NCI-H1436 (cell line): ENCODE results near the gene DHRS13.

Experiments used
- DNase-seq: peaks from one replicate; lab custom pipeline; 2025; lab: John Stamatoyannopoulos, UW

DHRS13 gene, protein sequence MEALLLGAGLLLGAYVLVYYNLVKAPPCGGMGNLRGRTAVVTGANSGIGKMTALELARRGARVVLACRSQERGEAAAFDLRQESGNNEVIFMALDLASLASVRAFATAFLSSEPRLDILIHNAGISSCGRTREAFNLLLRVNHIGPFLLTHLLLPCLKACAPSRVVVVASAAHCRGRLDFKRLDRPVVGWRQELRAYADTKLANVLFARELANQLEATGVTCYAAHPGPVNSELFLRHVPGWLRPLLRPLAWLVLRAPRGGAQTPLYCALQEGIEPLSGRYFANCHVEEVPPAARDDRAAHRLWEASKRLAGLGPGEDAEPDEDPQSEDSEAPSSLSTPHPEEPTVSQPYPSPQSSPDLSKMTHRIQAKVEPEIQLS

DNA sequence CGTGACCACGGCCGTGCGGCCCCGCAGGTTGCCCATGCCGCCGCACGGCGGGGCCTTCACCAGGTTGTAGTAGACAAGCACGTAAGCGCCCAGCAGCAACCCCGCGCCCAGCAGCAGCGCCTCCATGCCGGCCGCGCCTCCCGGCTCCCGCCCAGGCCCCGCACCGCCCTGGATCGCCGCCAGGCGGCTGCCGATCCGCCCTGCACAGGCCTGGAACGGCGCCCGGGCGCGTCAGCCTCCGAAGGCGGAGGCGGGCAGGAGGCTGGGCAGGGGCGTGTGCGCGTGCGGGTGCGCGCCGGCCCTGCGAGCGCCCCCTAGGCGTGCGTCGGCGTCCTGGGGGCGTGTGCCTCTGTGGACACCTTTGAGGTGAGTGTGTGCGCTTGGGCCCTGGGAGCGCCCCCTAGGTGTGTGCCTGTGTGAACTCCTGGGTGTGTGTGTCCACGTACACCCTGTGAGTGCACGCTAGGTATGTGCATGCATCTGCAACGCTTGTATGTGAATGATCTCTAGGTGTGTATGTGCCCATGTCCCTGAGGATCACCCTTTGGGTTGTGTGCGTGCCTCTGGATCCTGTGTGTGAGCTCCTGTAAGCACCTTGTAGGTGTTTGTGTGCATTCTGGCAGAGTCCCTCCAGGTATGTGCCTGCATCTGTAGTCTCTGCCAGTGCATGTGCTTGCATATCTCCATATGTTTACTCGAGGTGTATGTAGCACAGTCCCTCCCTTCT is at the start of gene DHRS13:
Gene DHRS13, minus strand, starts transcription at position 261 of the 727 bp plus-strand sequence. Its CDS starts 135 bp downstream, at position 126.
- peak; percentile 98 for DNase-seq

DNA sequence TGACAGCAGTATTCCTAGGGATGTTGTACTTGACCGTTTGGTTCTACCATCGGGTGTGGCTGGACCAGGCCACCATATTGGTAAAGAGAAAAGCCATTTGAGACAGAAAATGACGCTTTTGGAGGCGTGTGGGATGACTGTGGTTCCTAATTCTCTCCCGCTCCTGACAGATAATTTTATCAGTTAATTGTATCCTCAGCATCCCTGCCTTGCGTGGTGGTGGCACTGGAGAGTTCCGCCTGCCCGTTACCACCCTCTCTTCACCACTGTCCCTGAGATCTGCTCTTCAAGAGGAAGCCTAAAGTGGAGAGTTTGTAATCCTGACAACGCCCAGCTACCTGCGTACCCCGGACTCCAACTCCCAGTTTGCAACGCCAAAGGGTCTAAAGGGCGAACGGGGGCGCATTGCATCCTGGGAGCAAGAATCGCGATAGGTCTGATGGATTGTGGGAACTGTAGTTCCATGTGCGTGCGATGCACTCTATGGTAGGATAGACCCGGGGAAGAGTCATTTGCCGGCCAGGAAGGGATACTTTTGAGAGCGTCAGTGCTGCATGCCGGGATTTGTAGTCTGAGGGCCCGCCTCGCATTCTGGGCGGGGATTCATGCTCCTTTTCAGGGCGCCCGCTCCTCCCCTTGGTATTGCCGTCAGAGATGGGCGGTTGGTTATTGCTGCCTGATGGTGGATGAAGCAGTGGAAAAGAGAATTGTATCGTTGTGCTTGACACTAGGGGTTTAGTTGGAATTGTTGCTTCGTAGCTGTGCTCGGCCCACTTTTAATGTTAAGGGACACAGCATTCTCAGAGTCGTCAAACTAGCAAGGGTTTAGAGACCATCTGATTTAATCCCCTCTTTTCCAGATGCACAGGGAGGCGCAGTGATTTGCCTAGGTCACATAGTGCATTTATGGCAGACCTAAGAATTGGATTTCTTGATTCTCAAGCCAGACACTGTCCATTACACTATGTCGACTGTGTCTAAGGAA is 49.4 kb upstream of the DHRS13 start:
- peak; percentile 100 for DNase-seq

DNA sequence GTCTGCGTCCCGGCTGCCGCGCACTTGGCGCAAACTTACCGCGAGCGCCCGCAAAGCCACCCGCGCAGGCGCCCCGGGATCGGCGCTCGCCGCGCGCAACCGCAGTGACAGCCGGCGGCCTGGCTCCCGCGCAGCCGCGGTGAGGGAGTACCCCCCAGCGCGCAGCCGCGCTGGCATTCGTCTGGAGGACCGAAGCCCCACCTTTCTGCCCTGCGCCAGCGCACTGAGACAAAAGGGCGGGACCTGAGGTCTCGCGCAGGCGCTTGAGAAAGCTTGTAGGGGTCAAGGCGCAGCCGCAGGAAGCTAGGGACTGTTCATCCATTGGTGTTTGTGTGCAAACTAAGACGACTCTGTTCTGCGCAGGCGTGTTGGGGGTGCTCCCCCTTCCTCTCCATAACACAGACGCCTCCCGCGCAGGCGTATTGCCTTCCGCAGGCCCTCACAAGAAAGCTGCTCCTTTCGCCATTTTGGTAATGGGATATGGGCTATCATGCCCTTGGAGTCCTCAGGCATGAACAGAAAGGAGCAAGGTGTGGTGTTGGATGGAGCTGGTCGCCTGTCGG is 48.6 kb upstream of the DHRS13 start, which contains the start of gene PHF12:
Gene PHF12, minus strand, starts transcription at position 91 of the 563 bp plus-strand sequence. CDS start 558 bp downstream, outside the sequence.
- DNase-seq, result peak; percentile 100

DNA sequence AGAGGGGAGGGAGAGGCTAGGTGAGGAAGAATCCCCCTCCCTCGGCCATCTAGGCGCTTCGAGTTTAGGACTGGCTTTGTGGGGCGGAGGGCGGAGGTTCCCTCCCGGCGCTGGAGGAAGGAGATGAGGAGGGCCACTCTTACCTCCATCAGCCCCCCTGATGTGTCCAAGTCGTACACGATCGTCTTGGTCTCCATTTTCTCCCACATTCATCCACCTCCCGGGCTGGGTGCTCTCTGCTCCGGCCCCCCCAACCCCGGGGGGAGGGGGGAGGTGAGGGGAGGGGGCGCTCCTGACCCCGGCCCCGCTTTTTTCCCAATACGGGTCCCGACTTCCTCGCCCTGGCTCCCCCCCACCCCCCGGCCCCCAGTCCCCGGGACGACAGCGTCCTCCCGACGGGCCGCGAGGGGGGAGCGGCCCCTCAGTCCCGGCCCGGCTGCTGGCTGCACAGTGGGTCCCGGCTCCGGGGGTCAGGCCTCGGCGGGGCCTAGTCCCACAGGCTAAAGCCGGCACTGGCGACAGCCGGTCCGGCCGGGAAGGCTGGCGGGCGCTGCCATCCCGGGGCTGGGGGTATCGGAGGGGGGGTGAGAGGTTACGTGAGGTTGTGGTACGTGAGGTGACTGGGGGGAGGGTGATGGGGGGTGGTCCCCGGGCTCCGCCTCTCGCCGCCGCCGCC is 48.0 kb upstream of the DHRS13 start:
- DNase-seq, result no peak

DNA sequence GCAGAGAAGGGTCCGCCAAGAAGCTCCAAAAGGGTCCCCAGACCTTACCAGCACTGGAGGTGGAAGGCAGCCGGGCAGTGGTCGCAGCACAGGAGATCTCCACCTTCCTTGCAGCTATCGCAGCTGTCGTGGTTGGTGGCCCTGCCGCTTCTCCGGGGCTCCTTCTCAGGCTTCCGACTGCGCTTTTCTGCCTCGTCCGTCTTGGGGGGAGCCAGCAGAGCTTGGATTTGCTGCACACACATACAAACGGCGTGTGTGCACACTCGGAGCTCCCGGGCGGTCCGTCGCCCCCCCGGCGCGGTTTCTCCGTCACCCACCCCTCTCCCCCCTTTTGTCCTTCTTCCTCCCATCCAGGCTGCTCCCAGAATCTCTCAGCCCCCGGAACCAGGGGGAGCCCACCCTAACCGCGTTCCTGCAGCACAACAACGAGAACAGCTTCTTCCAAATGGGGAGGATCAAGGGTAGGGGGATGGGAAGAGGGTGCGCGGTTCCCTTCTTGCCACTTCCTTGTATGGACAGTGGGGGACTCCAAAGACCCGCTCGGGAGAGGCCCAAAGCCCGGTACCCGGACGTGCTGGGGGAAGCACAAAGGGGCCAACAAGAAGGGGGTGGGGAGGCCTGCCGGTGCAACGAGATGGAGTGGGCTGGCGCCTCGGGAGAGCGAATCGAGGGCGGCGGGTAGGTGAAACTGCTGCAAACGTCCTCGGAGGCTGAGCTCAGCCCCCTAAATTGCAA is 47.3 kb upstream of the DHRS13 start:
- peak; percentile 36 for DNase-seq

DNA sequence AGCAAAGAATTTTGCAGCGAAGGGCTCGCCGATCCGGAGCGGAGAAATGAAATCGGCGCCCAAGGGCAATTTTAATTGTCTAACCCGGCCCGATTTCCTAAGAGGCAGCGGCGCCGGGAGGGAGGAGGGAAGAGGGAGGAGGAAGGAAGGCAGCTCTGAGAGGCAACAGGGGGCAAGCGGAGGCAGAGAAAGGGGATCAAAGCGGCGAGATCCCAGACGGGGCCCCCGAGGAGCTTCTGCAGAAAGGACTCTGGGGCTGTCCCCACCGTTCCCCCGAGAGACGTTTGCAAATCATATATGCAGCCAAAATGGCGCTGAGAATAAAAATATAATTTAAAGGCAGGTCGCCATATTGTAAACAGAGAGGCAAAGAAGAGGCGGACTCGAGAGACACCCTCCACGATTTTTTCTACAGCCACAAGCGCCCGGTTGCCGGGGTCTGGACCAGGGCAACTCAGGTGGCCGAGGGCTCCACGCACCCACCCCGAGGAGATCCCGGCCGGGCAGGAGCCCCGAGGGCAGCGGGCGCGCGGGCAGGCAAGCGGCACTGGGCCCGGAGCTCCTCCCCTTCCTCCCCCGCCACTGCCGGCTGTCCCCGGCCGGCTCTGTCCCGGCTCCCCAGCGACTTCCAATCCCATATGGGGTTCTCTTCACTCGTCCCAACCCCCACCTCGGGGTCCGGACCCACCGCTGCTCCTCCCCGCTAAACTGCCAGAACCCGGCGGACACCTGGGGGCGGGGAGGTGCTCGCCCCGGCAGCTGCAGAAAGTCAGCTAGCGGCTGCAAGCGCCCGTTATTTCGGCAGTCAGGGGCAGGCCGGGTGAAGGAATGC is 46.5 kb upstream of the DHRS13 start:
- peak; percentile 24 for DNase-seq

DNA sequence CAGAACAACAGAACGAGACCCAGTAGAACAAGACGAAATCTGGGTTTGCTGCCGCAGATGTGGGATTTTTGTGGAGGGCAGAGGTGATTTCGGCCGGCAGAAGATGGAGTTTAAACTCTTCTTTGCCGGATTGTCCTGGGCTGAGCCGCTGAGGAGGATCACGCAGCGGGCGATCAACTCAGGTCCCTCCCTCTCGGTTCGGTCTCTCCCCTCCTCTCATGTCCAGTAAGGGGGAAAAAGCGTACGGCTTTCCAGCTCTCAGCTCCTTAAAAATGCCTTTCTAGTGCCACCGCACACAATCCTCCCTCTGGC is 46.0 kb upstream of the DHRS13 start:
- DNase-seq, result no peak

DNA sequence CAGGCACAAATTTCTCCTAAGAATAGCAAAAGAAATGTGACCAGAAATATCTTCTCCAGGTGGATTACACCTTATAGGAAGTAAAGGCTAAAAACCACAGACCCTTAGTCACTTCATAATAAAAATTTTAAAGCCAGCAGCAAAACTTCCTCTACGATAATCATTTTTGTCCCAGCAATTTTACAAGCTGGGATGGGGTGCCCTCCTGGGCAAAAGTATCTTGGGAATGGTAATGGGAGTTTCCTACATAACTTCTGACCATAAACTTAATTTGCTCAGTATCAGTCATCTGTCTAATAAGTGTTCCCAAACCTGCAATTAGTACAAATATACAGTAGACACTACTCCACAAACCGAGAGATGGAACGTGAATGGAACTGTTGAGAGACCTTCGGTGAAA is 45.5 kb upstream of the DHRS13 start:
- no peak for DNase-seq

DNA sequence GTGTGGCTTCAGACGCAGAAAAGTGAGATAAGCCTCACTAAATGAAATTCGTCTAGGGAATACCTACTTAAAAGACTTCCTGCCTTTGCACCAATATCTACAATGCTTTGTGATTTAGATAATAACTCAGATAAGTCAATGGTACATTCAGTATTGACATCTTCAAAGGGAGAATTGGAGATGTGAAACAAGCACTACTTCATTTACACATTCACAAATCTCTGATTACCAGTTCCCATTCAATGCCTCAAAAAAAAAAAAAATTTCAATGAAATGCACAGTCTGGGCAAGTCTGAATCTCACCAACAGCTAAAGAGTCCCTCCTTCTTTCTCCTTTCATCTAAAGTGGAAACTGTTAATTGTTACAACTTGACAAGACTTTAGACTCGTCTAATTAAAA is 44.8 kb upstream of the DHRS13 start:
- no peak for DNase-seq

DNA sequence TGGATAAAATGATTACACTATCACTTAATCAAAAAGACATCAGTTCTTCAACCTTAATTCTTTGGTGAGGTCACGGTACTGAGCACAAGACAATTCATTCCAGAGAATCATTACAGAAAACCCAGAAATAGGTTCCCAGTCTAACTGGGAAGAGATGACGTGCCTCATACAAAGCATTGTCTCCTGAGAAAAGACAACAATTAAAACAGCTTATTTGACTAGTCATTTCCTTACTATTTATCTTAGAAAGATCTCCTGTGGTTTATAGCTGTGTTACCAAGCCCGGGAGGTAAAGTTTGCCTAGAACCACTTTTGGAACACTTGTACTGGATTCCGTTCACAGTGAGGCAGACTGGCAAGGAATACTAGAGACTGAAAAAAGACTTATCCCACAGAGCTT is 43.4 kb upstream of the DHRS13 start:
- no peak for DNase-seq

DNA sequence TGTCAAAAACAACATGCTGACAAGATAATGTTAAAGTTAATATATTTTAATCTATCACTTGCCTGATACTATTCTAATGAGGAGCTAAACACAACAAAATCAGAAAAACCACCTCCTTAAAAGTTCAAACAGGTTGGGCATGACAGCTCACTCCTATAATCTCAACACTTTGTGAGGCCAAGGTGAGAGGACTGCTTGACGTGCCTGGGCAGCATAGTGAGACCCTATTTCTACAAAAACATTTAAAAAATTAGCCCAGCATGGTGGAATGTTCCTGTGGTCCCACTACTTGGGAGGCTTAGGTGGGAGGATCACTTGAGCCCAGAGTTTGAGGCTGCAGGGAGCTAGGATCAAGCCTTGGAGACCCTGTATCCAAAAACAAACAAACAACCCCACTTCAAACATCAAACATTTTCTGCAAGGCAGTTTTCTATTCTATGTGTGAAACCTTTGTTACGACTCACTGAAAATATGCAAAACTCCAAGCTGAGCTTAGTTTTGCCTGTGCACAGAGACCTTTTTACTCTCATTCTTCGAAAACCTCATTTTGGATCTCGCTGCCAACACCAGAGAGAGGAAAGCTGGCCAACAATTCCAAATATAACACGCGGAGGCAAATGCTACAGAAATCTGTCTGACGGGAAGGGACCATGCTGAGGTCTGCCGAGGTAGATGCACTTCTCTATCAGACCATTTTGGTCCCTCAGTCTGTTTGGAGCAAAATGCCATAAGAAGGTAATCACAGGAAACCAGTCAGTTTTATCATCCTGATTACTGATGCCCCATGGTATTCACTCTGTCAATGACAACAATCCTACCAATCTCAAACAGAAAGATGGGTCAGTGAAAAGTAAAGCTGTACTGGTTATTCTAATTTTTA is 42.2 kb upstream of the DHRS13 start:
- no peak for DNase-seq

DNA sequence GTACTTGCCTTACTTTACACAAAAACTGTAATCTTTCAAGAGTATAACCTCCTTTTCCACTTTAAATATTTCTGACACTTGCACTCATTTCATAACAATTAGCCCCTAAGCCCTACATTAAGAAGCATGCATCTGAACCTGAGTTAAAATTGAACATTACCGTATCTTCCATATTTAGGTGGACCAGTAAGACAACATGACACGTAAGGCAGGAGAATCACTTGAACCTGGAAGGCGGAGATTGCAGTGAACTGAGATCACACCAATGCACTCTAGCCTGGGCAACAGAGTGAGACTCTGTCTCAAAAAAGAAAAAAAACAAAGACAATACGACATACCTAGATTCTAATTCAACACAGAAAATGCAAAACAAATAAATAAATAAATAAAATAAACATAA is 41.5 kb upstream of the DHRS13 start:
- DNase-seq, result no peak

DNA sequence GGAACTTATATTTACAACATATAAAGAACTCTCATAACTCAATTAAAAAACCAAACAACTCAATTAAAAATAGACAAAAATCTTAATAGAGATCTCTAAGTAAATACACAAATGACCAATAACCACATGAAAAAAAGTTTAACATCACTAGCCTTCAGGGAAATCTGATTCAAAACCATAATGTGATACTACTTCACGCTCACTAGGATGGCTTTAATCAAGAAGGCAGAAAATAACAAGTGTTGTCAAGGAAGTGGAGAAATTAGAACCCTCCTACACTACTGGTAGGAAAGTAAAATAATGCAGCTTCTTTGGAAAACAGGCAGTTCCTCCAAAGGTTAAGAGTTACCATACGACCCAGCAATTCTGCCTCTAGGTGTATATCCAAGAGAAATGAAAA is 40.0 kb upstream of the DHRS13 start:
- no peak for DNase-seq

DNA sequence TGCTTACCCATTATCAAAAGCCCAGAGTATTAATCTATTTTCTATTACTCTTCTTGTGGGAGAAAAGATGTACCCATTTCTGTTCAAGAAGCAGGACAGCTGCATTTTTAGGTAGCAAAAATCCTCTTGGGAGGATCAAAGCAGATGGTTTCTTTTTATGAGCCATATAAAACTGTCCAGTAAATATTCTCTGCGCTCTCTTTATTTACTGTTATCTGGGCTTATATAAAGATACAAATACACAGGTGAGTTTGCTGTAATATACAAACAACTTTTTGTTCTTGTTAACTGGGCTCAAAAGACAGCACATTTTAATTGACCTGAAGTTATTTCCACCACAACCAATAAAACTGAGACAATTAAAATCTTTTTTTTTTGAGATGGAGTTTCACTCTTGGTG is 38.4 kb upstream of the DHRS13 start:
- DNase-seq, result no peak

DNA sequence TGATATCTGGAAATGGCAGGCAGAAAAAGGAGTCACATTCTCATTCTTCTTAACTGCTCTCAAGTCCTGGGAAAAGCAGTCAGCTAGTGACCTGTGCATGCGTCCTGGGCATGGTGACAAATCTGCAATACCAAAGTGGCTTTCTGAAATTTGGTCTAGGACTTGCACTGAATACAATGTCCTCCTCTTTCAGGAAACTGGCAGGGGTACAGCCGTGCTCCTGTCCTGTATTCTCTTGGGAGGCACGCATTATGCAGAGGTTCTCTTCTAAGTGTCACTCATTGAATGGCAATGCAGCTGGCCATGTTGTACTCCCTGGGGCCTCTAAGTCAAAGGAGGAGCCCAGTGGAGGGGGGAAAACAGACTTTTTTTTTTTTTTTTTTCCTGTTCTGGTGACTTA is 37.8 kb upstream of the DHRS13 start:
- peak; percentile 52 for DNase-seq

DNA sequence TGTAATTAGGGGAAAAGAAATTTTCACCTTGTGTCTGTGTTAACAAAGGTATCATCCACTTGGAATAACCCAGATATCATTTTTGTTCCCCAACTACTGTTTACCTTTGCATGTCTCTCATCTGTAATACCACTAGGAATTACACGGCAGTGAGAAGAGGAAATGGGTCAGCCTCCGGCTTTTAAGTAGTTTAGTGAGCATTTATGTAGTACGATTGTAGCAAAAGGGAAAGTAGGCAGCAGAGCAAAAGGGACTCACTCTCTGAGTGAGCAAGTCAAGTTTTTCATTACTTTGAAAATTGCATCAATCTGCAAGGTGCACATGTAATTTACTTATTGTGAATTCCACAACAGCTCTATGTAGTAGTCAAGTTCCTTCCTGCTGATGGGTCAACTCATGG is 37.3 kb upstream of the DHRS13 start:
- DNase-seq, result no peak

DNA sequence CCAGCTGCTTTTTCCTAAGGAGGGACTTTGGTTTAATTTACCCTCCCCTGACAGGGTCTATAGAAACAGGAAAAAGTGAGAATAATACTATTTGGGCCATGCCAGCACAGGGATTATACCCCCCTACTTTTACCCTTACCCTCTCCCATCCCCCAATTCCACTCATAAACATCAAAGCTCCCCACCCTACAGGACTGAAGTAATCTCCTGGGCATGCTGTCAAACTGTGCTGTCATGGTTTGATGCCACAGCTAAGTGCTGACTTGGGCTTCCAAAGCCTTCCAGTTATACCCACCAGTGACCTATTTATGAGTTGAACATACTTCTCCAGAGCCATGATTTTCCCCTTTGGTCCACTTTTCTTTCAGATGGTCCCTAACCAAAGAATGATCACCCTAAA is 35.7 kb upstream of the DHRS13 start:
- DNase-seq, result no peak

DNA sequence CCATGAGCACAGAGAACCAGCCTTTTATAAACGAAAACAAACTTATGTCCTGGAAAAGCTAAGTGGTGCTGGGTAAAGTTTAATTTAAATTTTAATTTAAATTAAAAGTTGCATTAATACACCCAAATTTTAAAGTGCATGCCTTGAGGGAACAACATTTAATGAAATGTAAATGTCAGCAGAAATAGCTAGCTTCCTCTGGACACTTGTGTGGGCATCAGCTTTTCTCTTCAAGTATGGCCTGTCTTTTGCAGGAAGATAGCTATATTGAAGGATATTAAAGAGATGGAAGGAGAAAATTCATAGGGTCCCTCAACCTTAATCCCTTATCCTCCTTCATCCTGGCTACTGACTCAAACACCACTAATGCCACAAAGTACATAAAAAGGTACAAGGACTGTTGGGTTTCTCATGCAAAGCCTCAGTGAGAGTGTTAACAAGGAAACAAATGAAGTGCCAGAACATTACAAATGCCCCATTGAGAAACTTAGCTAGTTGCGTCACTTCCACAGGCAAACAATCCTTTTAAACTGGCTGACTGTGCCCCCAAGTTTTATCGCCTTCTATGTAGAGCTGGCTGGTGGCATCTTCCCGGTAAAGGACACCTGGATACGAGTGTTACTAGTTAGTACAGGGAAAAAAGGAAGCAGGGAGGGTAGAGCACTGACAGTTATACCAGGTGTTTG is 34.3 kb upstream of the DHRS13 start:
- no peak for DNase-seq
